ENCODE results near the gene ALDH9A1.
A peak's percentile ranks its signal among the peaks of the same experiment; 100 is the strongest.
"Not testable (repeated sequence)": the region's sequence is repeated elsewhere in the genome, so short reads cannot be mapped to it uniquely, and the experiment has no call there.

The ALDH9A1 gene

GRCh38 chr1:165697881-165698760 lies at the start of gene ALDH9A1:
ALDH9A1 (minus strand) TSS chr1:165698562; CDS start chr1:165698558, 4 bp downstream.
- peak; percentile 91 to 93 (median 93) for DNase-seq

GRCh38 chr1:165747632-165748447 lies 49.5 kb upstream of the ALDH9A1 start:
- no peak for DNase-seq

- not testable (repeated sequence) for DNase-seq
Observed at GRCh38 chr1:165744913-165745312, 46.6 kb upstream of the ALDH9A1 start.

DNA sequence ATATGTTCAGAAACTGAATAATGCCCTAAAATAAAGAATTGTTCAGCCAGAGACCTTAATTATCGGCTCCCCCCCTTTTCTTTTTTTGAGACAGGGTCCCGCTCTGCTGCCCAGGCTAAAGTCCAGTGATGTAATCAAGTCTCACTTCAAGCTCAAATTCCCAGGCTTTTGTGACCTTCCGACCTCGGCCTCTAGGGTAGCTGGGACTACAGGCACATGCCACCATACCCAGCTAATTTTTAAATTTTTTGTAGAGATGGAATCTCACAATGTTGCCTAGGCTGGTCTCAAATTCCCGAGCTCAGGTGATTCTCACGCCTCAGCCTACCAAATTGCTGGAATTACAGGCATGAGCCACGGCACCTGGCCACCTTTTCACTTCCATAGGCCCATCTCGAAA lies 43.8 kb upstream of the ALDH9A1 start:
- no peak for DNase-seq

GRCh38 chr1:165738794-165739193 lies 40.4 kb upstream of the ALDH9A1 start:
- DNase-seq, result no peak

GRCh38 chr1:165737196-165737595 lies 38.8 kb upstream of the ALDH9A1 start:
- no peak for DNase-seq

DNA sequence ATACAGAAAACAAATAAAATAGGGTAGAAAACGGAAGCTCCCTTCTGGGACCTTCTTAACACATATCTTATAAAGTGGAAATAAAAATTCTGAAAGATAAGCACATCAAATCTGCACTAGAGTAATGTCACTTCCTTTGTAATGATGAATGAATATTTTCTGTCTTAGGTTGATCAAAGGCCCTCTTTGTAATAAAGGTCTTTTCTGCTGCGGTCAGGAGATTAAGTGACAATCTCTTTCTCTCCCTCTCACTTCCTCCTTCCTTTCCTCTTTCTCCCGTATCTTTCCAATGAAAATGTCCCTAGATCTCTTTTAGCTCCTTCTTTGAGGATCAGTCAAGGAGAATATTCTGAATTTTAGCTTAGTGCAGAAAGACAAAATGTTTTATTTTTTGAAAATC lies 36.5 kb upstream of the ALDH9A1 start:
- no peak for DNase-seq

DNA sequence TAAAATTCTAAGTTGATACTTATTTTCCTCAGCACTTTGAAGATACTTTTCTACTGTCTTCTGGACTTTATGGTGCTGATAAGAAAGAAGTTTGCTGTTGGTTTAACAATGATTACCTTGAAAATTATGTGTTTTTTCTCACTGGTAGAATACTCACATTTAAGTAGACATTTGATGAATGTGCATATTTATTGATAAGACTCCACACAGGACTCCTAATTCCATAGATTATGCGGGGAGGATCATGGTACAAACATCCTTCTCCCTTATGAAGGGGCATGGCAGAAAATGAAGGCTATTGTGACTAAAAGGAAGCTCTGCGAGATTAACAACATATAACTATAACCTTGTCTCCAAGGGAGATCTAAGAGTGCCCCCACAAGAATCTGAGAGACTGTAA lies 28.5 kb upstream of the ALDH9A1 start:
- no peak for DNase-seq

DNA sequence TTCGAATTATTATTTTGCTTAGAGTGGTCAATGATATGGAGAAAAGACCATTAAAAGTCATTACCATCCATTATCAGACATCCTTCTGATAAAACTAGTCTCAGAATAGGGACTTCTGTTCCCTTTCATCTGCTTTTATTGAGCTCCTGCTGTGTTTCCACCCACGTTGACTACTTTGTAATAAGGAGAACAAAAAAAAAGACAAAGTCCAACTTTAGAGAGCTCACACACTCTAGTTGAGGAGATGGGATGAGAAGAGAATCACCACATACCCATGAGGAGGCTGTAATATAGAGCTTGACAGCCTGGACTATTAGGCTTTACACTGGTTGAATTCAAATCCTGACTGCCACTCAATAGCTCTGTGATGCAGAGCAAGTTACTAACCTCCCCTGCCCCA lies 27.8 kb upstream of the ALDH9A1 start:
- no peak for DNase-seq

DNA sequence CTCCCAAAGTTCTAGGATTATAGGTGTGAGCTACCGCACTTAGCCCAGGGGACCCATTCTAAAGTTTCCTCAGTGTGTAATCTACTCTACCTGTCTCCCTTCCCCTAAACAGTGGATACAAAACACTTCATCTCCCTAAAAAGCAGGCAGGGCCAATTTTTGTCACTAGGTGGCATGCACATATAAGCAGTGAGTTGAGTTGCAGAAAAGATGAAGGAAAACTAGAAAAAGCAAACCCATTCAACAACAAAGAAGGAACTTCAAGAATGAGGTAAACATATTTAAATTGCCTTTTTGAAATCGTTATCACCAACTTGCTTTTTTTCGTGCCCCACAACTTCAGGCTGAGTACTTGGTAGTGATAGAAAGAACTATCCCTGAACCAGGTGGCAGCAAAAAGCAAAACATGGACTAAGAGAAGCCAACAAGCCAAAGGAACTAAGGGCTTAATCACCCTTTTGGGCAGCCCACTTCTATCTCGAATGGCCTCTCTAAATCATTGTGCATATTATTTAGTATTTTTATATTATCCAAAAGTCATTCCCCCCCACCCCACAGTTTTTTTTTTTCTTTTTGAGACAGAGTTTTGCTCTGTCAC lies 19.7 kb upstream of the ALDH9A1 start:
- DNase-seq, result peak; percentile 41 to 76 (median 45)

DNA sequence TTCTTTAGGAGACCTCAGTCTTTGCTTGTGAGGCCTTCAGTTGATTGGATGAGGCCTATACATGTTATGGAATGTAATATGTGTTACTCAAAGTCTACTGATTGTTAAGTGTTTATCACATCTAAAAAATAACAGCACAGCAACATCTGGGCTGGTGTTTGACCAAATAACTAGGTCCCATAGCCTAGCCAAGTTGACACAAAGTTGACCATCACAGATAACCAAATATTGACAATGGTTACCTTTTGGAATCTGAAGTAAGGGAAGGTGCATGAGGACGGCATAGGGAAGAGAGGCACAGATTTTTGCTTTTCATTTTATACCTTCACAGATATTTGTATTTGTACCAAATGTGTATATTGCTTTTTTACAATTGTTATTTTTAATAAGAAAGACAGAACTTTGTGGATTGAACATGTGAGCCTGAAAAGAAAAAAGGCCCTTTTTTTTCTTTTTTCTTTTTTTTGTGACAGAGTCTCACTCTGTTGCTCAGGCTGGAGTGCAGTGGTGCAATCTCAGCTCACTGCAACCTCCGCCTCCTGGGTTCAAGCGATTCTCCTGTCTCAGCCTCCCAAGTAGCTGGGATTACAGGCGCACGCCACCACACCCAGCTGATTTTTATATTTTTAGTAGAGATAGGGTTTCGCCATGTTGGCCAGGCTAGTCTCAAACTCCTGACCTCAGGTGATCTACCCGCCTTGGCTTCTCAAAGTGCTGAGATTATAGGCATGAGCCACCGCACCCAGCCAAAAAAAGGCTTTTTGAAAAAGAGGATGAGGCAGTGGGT lies 18.1 kb upstream of the ALDH9A1 start:
- DNase-seq, result not testable (repeated sequence)

DNA sequence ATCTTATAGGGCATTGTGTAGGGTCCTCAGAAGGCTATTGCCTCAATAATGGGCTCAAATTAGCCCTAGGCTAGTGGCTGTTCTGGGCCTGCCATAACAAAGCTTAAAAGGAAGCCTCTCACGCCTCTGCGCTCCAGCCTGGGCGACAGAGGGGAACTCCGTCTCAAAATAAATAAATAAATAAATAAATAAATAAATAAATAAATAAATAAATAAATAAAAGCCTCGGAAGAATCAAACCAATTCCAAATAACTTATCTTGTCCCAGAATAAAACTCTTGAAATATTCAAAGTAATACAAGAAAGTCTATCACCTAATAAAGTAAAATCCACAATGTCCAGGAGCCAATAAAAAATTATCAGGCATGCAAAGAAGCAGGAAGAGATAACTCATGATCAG lies 14.4 kb upstream of the ALDH9A1 start:
- no peak for DNase-seq

DNA sequence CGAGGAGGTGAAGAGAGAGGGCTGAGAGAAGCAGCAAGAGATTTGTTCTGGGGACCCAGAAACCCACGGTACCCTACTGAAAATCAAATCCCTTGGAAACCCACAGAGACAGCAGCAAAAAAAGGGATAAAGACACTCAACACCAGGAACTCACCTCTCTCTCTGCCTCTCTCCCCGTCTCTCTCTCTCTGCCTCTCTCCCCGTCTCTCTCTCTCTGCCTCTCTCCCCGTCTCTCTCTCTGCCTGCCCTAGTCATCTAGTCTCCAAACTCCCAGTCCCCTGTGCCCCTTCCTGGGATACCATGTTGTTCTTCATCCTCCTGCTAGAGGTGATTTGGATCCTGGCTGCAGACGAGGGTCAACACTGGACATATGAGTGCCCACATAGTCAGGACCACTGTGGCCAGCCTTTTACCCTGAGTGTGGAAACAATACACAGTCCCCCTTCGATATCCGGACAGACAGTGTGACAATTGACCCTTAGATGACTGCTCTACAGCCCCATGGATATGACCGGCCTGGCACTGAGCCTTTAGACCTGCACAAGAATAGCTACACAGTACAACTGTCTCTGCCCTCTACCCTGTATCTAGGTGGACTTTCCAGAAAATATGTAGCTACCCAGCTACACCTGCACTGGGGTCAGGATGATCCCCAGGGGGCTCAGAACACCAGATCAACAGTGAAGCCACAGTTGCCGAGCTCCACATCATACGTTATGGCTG lies 9.8 kb upstream of the ALDH9A1 start:
- no peak for DNase-seq

- no peak for DNase-seq
Observed at GRCh38 chr1:165703648-165704047, 5.3 kb upstream of the ALDH9A1 start.

DNA sequence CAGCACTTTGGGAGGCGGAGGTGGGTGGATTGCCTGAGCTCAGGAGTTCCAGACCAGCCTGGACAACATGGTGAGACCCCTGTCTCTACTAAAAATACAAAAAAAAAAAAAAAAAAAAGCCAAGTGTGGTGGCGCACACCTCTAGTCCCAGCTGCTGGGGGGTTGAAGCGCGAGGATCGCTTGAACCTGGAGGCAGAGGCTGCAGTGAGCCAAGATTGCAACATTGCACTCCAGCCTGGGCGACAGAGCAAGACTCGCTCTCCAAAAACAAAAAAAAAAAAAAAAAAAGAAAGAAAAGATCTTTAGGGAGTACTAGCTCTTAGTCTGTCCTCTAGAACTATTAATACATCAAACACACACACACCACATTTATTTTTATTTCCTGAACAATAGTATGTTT lies 3.6 kb upstream of the ALDH9A1 start:
- not testable (repeated sequence) for DNase-seq

GRCh38 chr1:165699577-165699976 lies 1.2 kb upstream of the ALDH9A1 start:
- no peak for DNase-seq

GRCh38 chr1:165698761-165699052 lies 345 bp upstream of the ALDH9A1 start:
- no peak for DNase-seq

- peak in 1 of 3 experiments; percentile 59 for DNase-seq
Observed at GRCh38 chr1:165697491-165697880, 876 bp downstream of the ALDH9A1 start.

- no peak for DNase-seq
Observed at GRCh38 chr1:165696625-165697100, 1.7 kb downstream of the ALDH9A1 start.

DNA sequence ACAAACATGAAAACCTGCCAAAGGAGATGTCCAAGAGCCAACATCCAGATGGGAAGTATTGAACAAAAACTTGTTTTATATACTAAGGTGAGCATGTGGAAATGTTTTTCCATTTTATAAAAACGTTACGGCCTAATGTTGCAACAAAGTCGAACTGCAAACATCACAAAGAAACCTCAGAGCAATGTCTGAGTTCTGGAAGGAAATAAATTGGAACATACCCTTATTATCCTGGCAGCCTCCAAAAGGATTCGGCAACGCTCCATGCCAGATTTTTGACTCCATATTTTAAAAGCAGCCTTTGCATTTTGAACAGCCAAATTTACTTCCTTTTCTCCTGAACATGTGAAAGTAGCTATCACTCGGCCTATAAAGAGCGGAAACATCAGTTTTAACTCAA lies 3.3 kb downstream of the ALDH9A1 start:
- DNase-seq, result no peak

DNA sequence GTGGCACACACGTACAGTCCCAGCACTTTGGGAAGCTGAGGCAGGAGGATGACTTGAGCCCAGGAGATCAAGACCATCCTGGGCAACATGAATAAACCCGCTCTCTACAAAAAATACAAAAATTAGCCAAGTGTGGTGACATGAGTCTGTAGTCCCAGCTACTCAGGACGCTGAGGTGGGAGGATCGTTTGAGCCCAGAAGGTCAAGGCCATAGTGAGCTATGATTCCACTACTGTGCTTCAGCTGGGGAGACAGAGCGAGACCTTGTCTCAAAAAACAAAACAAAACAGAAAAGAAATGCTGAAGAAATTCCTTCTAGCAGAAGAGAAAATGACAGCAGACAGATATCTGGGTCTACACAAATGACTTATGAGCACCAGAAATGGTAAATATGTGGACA lies 10.3 kb downstream of the ALDH9A1 start:
- DNase-seq, result no peak

- DNase-seq, result no peak
Observed at GRCh38 chr1:165686971-165687433, 11.4 kb downstream of the ALDH9A1 start.
